ENCODE data around the gene CA5A.
"Not testable (repeated sequence)": the region's sequence is repeated elsewhere in the genome, so short reads cannot be mapped to it uniquely, and the experiment has no call there.

CA5A gene

DNA sequence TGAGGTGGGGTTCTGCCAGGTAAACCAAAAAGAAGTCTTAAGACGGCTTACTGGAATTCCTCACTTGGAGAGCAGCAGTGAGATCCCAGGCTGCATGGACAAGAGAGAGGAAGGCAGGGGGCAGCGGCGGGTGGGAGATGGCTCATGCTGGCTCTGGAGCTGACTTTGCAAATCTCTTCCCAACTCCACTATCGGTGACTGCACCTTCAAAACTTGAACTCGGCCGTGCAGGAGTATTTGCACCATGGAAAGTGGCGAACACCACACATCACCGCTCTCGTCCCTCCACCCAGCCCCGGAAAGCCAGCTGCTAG, 16.7 kb downstream of the CA5A start:
- DNase-seq = no peak

DNA sequence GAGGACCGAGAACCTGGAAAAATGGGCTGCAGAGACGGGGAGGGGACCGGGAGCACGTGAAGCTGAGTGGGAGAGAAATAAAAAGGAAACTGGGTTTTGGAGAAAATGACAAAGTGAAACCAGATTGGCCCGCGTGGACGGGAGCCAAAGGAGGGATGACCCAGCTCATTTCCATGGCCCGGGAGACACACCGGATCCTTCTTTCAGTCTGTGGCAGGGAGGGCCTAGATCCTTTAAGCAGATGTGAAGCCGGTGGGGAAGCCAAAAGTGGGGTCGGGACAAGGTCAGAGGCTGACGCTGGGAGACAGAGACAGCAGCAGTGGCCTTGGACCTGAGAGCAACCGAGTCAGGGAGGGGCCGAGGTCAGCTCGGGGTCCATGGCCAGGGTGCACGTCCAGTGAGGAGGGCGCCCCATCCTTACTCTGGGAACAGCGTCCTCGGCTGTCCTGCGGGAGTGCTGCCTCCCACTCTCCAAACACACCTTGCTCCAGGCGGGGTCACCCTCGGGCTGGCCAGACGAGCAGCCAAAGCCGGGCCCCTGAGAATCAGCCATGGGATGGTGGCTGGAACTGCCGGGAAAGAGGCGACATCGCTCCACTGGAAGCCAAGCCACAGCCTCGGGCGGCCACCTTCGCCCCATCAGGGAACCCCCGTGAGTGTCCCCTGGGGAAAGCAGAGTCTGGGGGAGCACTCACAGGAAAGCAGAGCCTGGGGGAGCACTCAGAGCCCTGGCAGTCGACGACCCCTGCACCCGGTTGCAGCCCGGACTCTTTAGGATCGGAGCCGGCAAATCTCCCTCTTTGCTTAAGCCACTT, 17.3 kb downstream of the CA5A start:
- DNase-seq = no peak

DNA sequence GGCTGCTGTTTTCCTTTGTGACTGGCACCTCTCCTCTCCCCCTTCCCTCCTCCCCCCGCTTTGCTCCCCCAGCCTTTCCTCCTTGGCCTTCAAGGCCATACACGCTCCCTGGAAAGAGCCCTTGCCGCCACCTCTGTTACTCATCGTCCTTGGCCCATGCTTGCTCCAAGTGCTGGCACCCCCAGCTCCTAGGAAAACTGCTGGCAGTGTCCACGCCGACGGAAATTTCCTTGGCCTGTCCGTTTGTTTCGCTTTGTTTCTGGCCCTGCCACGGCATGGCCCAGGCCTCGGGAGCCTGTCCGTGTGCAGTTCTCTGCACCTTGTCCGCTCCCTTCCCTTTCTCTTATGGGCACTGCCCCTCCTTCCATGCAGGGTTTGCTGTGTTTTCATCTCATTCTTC, 18.0 kb downstream of the CA5A start:
- no peak for DNase-seq

- no peak for DNase-seq
Measured at GRCh38 chr16:87917503-87917902, 18.8 kb downstream of the CA5A start.

- no peak for DNase-seq
Measured at GRCh38 chr16:87914812-87915211, 21.5 kb downstream of the CA5A start.

DNA sequence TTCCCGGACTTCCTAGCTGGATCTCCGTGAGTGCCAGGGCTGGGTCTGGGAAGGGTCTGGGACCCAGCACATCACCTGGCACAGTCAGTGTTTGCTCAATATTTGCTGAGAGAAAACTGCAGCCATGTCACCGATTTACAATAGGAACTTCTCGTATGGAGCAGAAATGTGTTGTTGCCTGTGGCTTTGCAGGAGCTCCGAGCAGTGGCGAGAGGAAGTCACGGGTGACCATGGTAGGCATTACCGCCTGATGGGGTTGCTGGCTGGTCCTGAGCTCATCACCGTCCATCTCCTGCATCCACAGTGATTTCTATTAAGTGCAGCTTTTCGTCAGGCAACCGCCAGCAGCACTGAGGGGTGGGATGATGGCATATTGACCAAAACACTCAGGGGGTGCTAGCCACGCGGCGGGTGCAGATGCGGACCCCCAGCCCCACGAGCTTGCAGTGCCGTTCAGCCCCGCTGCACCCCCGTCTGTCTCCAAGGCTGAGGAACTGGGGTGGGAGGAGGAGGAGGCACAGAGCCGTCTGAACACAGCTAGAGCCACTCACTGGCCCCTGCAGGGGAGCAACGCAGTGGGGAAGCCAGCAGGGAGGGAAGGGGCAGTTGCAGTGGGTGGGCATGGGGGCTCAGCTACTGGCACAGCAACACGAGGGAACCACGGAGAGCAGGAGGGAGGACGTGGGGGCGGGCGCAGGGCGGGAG, 22.2 kb downstream of the CA5A start:
- not testable (repeated sequence) for DNase-seq

- not testable (repeated sequence) for DNase-seq
Measured at GRCh38 chr16:87912691-87913090, 23.6 kb downstream of the CA5A start.

DNA sequence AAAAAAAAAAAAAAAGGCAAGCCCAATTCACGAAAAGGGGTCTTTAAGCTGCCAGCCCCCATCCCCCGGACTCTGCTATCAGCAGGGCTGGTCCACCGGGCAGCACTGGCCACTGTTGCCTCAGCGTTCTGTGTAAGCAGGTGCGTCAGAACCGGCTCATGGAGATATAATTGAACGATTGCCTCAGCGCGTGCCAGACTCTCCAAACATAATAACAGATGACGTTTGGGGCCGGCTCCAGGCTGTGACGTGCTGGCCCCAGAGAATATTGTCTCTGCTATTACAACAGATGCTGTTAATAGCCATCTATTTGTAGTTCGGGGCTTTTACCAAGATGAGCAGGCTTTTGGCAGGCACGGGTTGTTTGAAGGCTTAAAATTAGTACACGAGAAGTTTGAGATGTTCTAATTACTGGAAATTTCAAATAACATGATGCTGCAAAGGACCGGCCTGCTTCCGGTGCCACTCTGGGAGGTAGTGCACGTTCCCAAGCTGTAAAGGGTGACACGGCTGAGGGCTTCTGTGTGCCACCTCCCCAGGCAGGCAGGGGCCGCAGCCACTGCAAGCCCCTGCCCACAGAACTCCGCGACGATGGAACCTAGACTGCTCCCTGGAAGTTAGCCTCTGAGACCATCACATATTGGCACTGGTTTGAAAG, 25.1 kb downstream of the CA5A start:
- DNase-seq = not testable (repeated sequence)

- peak; percentile 53 for DNase-seq
Measured at GRCh38 chr16:87909203-87909935, 27.0 kb downstream of the CA5A start.

- DNase-seq = not testable (repeated sequence)
Measured at GRCh38 chr16:87908101-87908500, 28.2 kb downstream of the CA5A start.

DNA sequence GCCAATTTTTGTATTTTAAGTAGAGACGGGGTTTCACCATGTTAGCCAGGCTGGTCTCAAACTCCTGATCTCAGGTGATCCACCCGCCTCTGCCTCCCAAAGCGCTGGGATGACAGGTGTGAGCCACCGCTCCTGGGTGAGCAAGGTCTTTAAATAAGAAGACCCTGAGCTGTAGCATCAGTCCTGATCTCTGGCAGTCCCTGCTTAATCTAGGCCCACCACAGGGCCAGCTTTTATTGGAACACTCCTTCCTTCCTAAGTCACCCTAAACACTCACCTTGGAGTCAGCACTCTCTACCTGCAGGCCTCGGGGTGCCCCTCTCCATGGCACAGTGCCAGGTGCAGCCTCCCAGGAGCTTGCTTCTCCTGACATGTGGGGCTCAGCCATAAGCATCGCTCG, 30.8 kb downstream of the CA5A start:
- not testable (repeated sequence) for DNase-seq

DNA sequence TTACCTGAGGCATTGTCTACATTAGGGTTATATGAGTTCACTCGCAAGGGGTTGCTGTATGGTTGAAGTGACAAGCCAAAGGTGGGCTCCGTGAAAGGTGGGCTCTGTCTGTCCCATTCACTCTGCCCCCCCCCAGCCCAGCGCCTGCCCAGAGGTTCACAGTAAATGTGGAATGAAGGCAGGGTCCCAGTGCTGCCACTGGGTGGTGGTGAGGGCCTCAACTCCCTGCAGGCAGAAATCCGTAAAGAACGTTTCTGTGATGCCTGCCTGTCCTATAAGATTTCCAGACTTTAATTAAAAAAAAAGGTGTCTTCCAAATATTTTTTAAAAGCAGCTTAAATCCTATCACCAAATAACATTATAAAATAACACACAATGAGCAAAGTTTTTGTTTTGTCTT, 31.4 kb downstream of the CA5A start:
- DNase-seq = not testable (repeated sequence)

GRCh38 chr16:87900489-87900888, 35.8 kb downstream of the CA5A start:
- DNase-seq = not testable (repeated sequence)

DNA sequence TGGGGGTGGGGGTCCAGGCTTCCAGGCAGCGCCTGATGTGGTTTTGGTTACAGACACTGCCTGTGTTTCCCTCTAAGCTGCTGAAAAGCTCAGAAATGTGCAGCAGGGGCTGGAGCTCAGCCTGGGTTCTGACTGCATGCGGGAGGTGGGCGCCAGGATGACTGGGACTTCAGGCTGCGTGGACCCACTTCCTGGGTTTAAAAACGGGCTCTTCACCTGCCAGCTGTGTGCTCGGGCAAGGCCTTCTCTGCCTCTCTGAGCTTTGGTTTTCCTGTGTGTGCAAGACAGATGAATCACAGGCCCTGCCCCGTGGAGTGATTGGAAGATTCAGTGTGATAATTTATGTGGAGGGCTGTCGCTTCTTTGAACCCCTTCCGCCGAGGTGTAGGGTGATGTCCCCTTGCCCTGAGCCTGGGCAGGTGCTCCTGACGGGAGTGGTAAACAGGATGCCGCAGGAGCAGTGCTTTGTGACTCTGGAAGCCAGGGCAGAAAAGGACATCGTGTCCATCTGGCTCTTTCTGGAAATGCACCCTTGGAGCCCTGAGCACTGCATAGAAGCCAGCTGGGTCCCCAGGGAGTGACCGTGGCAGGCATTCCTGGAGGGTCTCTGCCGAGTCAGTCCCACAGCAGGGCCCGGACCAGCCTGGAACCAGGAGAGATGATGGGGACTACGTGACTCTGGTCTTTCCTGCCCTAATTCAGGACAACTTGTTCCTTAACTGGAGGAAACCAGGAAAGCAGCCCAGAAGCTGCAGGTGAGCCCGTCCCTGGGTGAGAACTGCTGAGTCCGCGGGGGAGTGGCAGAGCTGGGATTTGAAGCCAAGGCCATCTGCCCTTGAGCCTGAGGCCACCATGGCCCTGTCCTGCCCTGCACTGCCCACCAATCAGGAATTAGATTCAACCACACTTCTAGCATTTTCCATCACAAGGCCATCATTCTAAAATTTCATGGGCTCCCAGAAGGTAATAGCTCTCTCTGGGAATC, 38.5 kb downstream of the CA5A start:
- DNase-seq = no peak

- DNase-seq = not testable (repeated sequence)
Measured at GRCh38 chr16:87896924-87897520, 39.3 kb downstream of the CA5A start.

DNA sequence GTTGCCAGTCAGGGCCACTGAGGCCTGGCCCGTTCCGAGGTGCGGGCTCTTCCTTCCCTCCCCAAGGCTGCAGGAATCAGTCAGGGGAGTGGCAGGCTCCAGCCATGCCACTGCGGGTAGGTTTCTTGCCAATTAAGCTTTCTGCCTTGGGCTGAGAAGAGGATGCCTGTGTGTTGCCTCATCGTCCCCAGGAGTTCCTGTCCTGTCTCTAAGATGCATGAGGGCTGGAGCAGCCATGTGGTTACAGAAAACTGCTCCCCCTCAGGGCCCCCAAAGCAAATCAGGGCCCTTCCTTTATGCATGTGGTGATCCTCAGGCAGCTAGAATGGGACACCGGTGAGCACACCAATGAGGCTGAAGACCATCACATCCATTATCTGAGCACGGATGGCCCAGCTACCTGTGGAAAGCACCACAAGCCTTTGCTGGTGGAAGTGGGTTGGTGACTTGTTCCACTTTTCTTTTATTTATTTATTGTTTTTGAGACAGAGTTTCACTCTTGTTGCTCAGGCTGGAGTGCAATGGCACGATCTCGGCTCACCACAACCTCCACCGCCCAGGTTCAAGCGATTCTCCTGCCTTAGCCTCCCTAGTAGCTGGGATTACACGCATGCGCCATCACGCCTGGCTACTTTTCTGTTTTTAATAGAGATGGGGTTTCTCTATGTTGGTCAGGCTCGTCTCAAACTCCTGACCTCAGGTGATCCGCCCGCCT, 40.0 kb downstream of the CA5A start:
- not testable (repeated sequence) for DNase-seq

DNA sequence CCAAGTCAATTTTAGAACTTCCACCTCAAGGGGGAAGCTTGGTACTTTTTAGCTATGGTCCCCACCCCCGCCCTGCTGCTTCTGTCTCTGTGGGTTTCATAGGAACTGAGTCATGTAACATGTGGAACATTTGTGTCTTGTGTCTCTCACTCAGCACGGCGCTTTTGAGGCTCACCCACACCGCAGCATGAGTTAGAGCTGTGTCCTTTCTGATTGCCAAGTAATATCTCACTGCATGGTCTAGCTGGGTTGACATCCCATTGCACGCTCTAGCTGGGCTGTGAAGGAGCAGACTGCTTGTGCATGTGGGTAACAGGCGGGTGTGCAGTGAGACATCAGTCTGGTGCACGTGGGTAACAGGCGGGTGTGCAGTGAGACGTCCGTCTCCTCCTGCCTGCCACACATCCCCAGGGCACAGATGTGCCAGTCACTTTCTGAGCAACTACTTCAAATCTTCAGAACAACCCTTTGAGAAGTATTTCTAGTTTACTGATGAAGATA, 40.6 kb downstream of the CA5A start:
- peak; percentile 64 for DNase-seq

- not testable (repeated sequence) for DNase-seq
Measured at GRCh38 chr16:87894005-87894404, 42.3 kb downstream of the CA5A start.

DNA sequence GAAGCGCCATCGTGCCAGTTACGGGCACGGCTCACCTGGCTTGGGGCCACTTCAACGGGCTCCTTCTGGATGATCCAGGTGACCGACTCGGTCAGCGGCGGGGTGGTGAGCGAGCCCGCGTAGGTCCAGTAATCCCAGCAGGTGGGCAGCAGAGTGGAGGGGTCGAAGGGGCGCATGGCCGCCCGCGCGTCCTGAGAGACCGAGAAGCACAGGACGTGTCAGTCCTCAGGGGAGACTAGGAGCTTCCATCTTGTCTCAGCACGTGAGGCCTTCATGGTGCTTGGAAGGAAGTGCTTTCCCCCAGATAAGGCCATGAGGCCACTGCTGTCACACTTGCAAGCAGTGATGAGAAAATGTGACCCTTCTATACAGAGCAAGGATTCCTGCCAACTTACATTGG, 44.6 kb downstream of the CA5A start:
- no peak for DNase-seq

DNA sequence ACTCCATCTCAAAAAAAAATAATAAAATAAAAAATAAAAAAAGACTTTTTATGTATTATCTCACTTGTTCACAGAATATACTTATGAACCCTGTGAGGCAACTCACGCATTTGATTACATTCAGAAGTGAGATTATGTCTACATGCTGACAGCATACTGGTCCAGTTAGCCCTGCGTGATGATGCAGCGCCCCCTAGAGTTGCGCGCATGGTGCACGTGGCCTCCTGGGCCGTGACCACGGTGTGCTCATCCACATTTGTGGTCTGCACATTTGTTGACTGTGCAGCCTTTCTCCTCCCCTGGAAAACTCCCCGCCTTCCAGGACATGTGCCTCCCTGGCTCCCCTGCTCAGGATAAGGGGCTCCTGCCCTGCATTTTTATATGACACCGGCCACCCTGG, 46.6 kb downstream of the CA5A start:
- not testable (repeated sequence) for DNase-seq

DNA sequence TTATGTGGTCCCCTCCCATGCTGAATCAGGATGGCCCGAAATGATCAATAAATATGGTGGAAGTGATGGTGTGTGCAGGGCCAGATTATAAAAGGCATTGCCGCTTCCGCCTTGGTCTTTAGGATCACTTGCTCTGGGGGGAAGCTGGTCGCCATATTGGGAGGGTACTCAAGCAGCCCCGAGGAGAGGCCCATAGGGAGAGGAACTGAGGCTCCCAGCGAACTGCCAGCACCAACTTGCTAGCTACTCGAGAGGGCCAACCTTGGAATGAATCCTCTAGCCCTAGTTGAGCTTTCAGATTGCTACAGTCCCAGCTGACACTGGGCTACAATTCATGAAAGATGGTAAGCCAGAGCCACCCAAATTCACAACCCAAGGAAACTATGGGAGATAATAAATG, 48.0 kb downstream of the CA5A start:
- not testable (repeated sequence) for DNase-seq
